Common myeloid progenitor, CD34-positive (primary cell): Measurements from ENCODE around the gene MRS2. TPM values are rescaled to one million over a fixed set of nuclear protein-coding genes. Genes with fewer than 3 reads are reported as not detected.

ENCODE experiments used
- CTCF ChIA-PET: fragments of 350-600 bp; sonication (Branson Sonifier 250); formaldehyde crosslinking; loops from one replicate; lab custom pipeline; 2021; ENCODE audit warnings: antibody characterized with exemption; lab: Charles Lee
- POLR2A ChIA-PET: fragments of 350-600 bp; sonication (Branson Sonifier 250); formaldehyde crosslinking; loops from one replicate; lab custom pipeline; 2021; ENCODE audit warnings: antibody characterized with exemption; lab: Charles Lee
- DNase-seq, 3 donors: peaks; one replicate each; pipeline versions ENCODE4 v3.0.0 to v3.0.0-alpha.2; 2013
- H3K27ac ChIP-seq, 2 experiments: 1 replicate in 1 of 2; 2 replicates in 1 of 2; pipeline ENCODE4 v1.7.0; 2013; ENCODE audit warnings: inconsistent platforms in 2 of 2, low read length in 2 of 2, mild to moderate bottlenecking in 2 of 2, low read depth in 1 of 2, moderate library complexity in 1 of 2; ENCODE audit not compliant: severe bottlenecking in 2 of 2, insufficient read depth in 1 of 2, poor library complexity in 1 of 2
- H3K27me3 ChIP-seq, 5 experiments: replicated peaks in 2 of 5; 1 replicate in 3 of 5; 2 replicates in 2 of 5; pipeline versions ENCODE4 v1.6.1 to v1.7.0; 2013; ENCODE audit warnings: low read length in 4 of 5, mild to moderate bottlenecking in 2 of 5, moderate library complexity in 2 of 5, inconsistent platforms in 1 of 5; ENCODE audit not compliant: insufficient read depth in 5 of 5, control insufficient read depth in 4 of 5
- H3K36me3 ChIP-seq, 4 experiments: 1 replicate in 2 of 4; 2 replicates in 2 of 4; pipeline versions ENCODE4 v1.6.1 to v1.7.0; 2013; ENCODE audit warnings: low read length in 3 of 4, control low read depth in 1 of 4, mild to moderate bottlenecking in 1 of 4; ENCODE audit not compliant: control insufficient read depth in 4 of 4, insufficient read depth in 4 of 4
- H3K4me1 ChIP-seq, 4 experiments: 1 replicate in 3 of 4; 2 replicates in 1 of 4; pipeline versions ENCODE4 v1.6.1 to v1.7.1; 2013; ENCODE audit warnings: low read length in 3 of 4, mild to moderate bottlenecking in 3 of 4, control low read depth in 1 of 4, inconsistent platforms in 1 of 4, moderate library complexity in 1 of 4; ENCODE audit not compliant: control insufficient read depth in 4 of 4, insufficient read depth in 4 of 4; ENCODE audit errors: control extremely low read depth in 1 of 4
- H3K4me3 ChIP-seq, 7 experiments: 1 replicate in 4 of 7; 2 replicates in 3 of 7; pipeline versions ENCODE4 v1.5.1 to v1.7.0; 2013; ENCODE audit warnings: mild to moderate bottlenecking in 7 of 7, low read length in 6 of 7, moderate library complexity in 6 of 7, inconsistent platforms in 2 of 7, low read depth in 2 of 7, control low read depth in 1 of 7; ENCODE audit not compliant: insufficient read depth in 4 of 7, control insufficient read depth in 1 of 7; ENCODE audit errors: extremely low read depth in 1 of 7
- H3K9me3 ChIP-seq, 5 experiments: 1 replicate in 4 of 5; 2 replicates in 1 of 5; pipeline versions ENCODE4 v1.6.1 to v1.7.1; 2013; ENCODE audit warnings: low read length in 4 of 5, mild to moderate bottlenecking in 2 of 5, inconsistent platforms in 1 of 5, low read depth in 1 of 5, moderate library complexity in 1 of 5; ENCODE audit not compliant: control insufficient read depth in 4 of 5, insufficient read depth in 2 of 5; ENCODE audit errors: control extremely low read depth in 1 of 5
- WGBS: methylation state at CpG from one replicate; pipeline ENCODE4 v1.1.5; 2013; ENCODE audit not compliant: insufficient coverage; 5-methylcytosine and 5-hydroxymethylcytosine counted together
- polyA plus RNA-seq: library from polyadenylated mRNA; unstranded; fragments of 120-200 nt; gene quantifications from one replicate; pipeline ENCODE4 v1.2.1, GENCODE V29; 2013

MRS2 gene, protein sequence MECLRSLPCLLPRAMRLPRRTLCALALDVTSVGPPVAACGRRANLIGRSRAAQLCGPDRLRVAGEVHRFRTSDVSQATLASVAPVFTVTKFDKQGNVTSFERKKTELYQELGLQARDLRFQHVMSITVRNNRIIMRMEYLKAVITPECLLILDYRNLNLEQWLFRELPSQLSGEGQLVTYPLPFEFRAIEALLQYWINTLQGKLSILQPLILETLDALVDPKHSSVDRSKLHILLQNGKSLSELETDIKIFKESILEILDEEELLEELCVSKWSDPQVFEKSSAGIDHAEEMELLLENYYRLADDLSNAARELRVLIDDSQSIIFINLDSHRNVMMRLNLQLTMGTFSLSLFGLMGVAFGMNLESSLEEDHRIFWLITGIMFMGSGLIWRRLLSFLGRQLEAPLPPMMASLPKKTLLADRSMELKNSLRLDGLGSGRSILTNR
- polyA plus RNA-seq: 17.2 TPM

DNA sequence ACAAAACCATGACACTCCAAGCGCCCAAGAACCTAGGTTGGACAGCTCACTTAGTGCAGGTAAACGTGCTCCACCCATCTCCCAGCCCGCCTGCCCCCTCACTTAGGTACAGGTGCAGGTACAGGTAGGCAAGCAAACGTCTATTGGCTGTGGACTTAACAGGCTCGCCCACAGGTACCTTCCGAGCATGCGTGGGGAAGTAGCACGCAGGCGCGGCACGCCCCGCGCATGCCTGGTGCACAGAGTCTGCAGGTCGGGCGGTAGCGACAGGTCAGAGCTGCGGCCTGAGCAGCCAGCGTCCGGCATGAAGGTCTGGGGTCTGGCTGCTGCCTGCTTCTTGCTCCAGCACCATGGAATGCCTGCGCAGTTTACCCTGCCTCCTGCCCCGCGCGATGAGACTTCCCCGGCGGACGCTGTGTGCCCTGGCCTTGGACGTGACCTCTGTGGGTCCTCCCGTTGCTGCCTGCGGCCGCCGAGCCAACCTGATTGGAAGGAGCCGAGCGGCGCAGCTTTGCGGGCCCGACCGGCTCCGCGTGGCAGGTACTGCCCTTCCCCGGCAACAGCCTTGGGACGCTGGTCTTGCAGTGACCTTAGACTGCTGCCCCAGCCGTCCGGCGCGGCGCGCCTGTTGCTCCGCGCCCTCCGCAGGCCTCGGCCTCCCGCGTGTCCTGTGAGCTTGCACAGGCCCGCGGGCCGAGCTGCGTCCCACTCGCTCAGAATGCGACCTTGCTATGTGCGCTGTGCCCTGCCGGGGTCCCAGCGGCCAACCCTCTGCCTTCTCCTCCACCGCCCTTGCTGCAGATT lies at the start of gene MRS2:
MRS2 (plus strand) TSS at position 240 of the 804 bp plus-strand sequence; CDS start at position 351, 111 bp downstream.
- peak within 1 kb of the TSS; percentile 71 to 98 (median 86) for H3K4me3 ChIP-seq
- ChIA-PET POLR2A (no interaction called here), CTCF (interaction anchor here (1.1 to 1.8 kb wide), 2 partner anchors 35 to 120 kb away, joined by 3 to 4 read pairs; no protein-coding TSS in a partner anchor)
- H3K27me3 ChIP-seq: no peaks in the 10 kb centered on the region
- DNase-seq: peak; percentile 66 to 77 (median 74)
- H3K36me3 ChIP-seq: peaks cover 7 to 16% (median 11%) of the 10 kb centered on the region in 4 experiments
- peak within 1 kb of the TSS; percentile 28 to 75 for H3K27ac ChIP-seq
- peaks cover 4 to 22% (median 12%) of the 10 kb centered on the region in 4 experiments for H3K4me1 ChIP-seq
- 0% methylated on average over 58 of the region's 63 CpGs for WGBS
- no peaks in the 10 kb centered on the region for H3K9me3 ChIP-seq

DNA sequence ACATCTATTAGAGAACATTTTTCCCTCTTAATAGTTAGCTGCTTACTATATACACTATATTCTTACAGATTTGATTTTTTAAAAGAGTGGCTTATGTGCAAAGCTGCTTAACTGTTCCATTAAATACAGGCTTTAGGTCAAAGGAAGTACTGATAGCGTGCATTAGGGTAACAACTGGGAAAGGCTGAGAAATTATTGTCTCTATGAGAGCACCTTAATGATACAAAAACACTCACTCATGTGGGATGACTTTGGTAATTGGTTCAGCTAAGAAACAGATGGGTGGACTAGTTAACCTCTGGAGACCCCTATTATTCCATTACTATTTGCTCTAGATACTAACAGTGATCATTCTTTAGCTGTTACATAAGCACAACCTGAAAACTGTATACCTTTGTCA lies 48.9 kb upstream of the MRS2 start:
- no peak for DNase-seq
- Histone ChIP-seq H3K9me3 (no peaks in the 10 kb centered on the region), H3K4me1 (peaks cover 0 to 11% (median 9%) of the 10 kb centered on the region in 4 experiments), H3K27ac (no peak overlapping the region), H3K27me3 (peaks cover 7 to 20% (median 13%) of the 10 kb centered on the region in 5 experiments), H3K4me3 (no peak overlapping the region), H3K36me3 (no peaks in the 10 kb centered on the region)
- POLR2A ChIA-PET: no interaction called here
- 100% methylated on average over 1 of the region's 1 CpG for WGBS
- CTCF ChIA-PET: interaction anchor here (1.5 kb wide), 1 partner anchor 10 kb away, joined by 5 read pairs; no protein-coding TSS in a partner anchor

DNA sequence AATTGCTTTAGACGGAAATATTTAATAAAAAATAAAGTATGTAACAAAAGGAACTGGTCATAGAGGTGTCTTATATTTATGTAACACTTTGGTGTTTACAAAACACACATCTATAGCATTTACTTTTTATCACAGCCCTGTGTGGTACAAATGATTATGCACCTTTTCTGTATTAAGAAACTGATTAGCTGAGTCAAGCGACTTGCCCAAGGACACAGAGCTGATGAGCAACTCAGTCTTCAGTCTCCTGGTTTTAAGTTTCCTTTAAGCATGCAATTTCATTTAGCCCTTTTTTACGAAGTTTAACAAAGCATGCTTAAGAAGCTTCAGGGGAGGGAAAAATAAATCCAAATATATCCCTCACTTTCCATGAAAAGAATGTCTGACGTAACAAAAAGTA lies 47.3 kb upstream of the MRS2 start:
- Histone ChIP-seq H3K4me1 (peaks cover 1 to 19% (median 15%) of the 10 kb centered on the region in 4 experiments), H3K9me3 (no peaks in the 10 kb centered on the region), H3K36me3 (no peaks in the 10 kb centered on the region), H3K27me3 (peaks cover 7 to 20% (median 13%) of the 10 kb centered on the region in 5 experiments), H3K4me3 (no peak overlapping the region), H3K27ac (no peak overlapping the region)
- POLR2A ChIA-PET: no interaction called here
- no peak for DNase-seq
- CTCF ChIA-PET: no interaction called here
- WGBS: 80% methylated on average over 1 of the region's 4 CpGs

DNA sequence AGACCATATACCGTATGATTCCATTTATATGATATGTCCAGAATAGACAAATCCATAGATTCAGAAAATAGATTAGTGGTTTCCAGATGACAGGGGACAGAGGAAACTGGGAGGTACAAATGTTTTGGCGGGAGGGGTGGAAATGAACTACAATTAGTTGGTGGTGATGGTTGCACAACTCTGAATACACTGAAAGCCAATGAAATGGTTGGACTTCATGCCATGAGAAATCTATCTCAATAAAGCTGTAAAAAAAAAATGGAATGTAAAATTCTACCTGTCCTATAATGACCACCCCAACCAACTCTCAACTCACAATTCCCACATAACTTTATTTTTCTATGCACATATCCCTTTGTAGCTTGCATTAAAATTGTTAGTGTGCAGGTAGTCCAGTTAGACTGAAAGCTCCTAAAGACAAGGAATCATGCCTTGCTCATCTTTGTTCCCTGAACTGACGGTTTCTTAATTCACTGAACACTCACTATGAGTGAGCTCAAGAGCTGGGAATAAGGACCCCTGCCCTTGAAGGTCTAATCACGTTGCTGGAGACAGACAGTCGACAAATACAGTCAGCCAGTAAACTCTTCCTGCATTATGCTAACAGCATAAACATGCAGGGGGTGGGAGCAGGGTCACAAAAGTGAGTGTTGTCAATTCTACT lies 46.3 kb upstream of the MRS2 start:
- H3K36me3 ChIP-seq: no peaks in the 10 kb centered on the region
- no peaks in the 10 kb centered on the region for H3K9me3 ChIP-seq
- H3K4me3 ChIP-seq: no peak overlapping the region
- 100% methylated on average over 3 of the region's 5 CpGs for WGBS
- DNase-seq: no peak
- ChIA-PET POLR2A (no interaction called here), CTCF (no interaction called here)
- peaks cover 3 to 21% (median 15%) of the 10 kb centered on the region in 4 experiments for H3K4me1 ChIP-seq
- H3K27me3 ChIP-seq: peaks cover 7 to 20% (median 13%) of the 10 kb centered on the region in 5 experiments
- H3K27ac ChIP-seq: no peak overlapping the region

DNA sequence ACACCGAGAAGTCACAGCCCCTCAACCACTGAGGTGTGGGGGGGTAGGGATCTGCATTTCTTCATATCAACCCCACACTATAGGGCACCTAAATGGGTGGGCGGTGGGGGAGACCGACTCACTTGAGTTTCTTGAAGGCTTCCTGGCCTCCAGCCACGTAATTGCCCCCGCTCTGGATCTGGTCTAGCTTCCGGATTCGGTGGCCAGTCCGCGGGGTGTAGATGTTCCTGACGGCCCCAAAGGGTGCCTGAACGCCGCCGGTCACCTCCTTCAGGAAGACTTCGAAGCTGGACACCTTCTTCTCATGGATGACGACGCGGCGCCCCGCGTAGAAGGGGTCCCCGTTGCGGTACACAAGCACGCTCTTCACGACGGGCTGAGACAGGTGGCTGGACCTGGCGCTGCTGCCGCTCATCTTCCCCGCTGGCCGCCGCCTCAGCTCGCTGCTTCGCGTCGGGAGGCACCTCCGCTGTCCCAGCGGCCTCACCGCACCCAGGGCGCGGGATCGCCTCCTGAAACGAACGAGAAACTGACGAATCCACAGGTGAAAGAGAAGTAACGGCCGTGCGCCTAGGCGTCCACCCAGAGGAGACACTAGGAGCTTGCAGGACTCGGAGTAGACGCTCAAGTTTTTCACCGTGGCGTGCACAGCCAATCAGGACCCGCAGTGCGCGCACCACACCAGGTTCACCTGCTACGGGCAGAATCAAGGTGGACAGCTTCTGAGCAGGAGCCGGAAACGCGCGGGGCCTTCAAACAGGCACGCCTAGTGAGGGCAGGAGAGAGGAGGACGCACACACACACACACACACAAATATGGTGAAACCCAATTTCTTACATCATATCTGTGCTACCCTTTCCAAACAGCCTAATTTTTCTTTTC lies 45.2 kb upstream of the MRS2 start, which contains the start of gene DCDC2:
DCDC2 (minus strand) TSS at position 724 of the 883 bp plus-strand sequence; CDS start at position 415, 309 bp downstream.
- CTCF ChIA-PET: interaction anchor here (0.9 to 1.0 kb wide), 2 partner anchors 31 to 75 kb away, joined by 4 to 5 read pairs; no protein-coding TSS in a partner anchor
- peaks cover 3 to 21% (median 15%) of the 10 kb centered on the region in 4 experiments for H3K4me1 ChIP-seq

More for the DNA sequence above, 45.2 kb upstream of the MRS2 start, which contains the start of gene DCDC2:
- Histone ChIP-seq H3K4me3 (peak within 1 kb of the TSS; percentile 5 to 75 (median 55)), H3K27me3 (peaks cover 7 to 20% (median 13%) of the 10 kb centered on the region in 5 experiments), H3K36me3 (no peaks in the 10 kb centered on the region), H3K27ac (no peak within 1 kb of the TSS), H3K9me3 (no peaks in the 10 kb centered on the region)
- 10% methylated on average over 57 of the region's 61 CpGs for WGBS
- POLR2A ChIA-PET: no interaction called here
- DNase-seq: peak; percentile 20 to 77 (median 63)
